Upper lobe of left lung (tissue), 6 donors: ENCODE measurements around the gene ZNF484. TPM values are rescaled to one million over a fixed set of nuclear protein-coding genes. Genes with fewer than 3 reads are reported as not detected.
"Not testable (repeated sequence)": the region's sequence is repeated elsewhere in the genome, so short reads cannot be mapped to it uniquely, and the experiment has no call there.

Experiments
- ATAC-seq, 2 donors: fragments of 200-7000 bp; cut with Tn5 transposase; one replicate each; pipeline ENCODE4 v1.9.1; 2022; ENCODE audit warnings: mild to moderate bottlenecking in 2 of 2, moderate library complexity in 2 of 2; ENCODE audit not compliant: low FRiP score in 2 of 2
- DNase-seq, 2 donors: peaks; one replicate each; pipeline ENCODE4 v3.0.0-alpha.2; 2019 to 2020
- H3K27ac ChIP-seq, 4 donors: fragments of 200-600 bp; sonication (generic); one replicate each; pipeline ENCODE4 v1.5.1; 2016 to 2019
- H3K27me3 ChIP-seq, 4 donors: fragments of 200-600 bp; sonication (generic); one replicate each; pipeline ENCODE4 v1.5.1; 2017 to 2019
- H3K36me3 ChIP-seq, 4 donors: fragments of 200-600 bp; sonication (generic); one replicate each; pipeline ENCODE4 v1.5.1; 2016 to 2019
- H3K4me1 ChIP-seq, 4 donors: fragments of 200-600 bp; sonication (generic); one replicate each; pipeline ENCODE4 v1.5.1; 2018 to 2019
- H3K4me3 ChIP-seq, 4 donors: fragments of 200-600 bp; sonication (generic); one replicate each; pipeline ENCODE4 v1.5.1; 2017 to 2019; ENCODE audit warnings: mild to moderate bottlenecking in 2 of 4, moderate library complexity in 1 of 4
- H3K9me3 ChIP-seq, 4 donors: fragments of 200-600 bp; sonication (generic); one replicate each; pipeline ENCODE4 v1.5.1; 2018 to 2019
- EP300 ChIP-seq, 4 donors: sonication (generic); formaldehyde crosslinking; IDR thresholded peaks; one replicate each; pipeline ENCODE4 v1.5.1; 2017; ENCODE audit warnings: antibody characterized with exemption in 4 of 4, control low read depth in 2 of 4
- POLR2A ChIP-seq, 4 donors: fragments of 450-650 bp; IDR thresholded peaks; one replicate each; pipeline ENCODE4 v1.5.1; 2016 to 2017; ENCODE audit warnings: antibody characterized with exemption in 4 of 4, mild to moderate bottlenecking in 2 of 4
- POLR2AphosphoS5 ChIP-seq, 2 donors: sonication (generic); formaldehyde crosslinking; IDR thresholded peaks; one replicate each; pipeline ENCODE4 v1.5.1; 2017; ENCODE audit warnings: antibody characterized with exemption in 2 of 2
- WGBS, 2 donors: methylation state at CpG; one replicate each; pipeline ENCODE4 v1.1.5; 2017 to 2018; 5-methylcytosine and 5-hydroxymethylcytosine counted together
- total RNA-seq, 6 donors: library from RNA; depleted of rRNA in 4 of 6; stranded (reverse); fragments of >200 nt in 4 of 6; gene quantifications; one replicate each; pipeline versions ENCODE4 v1.1.0 to v1.2.1, GENCODE V29; 2016 to 2021
- TF ChIP-seq, protein P1 (sequence below), 6 experiments: fragments of 450-650 bp in 4 of 6; fragments of 200-600 bp in 2 of 6; sonication (generic) in 2 of 6; IDR thresholded peaks; one replicate each; pipeline ENCODE4 v1.5.1; 2016 to 2019; ENCODE audit warnings: antibody characterized with exemption in 6 of 6
- donor health status: DM: no; HTN: no; CAD: no; lungs with moderate emphysema.
- donor health status: DM: no; HTN: yes; CAD: no; lungs with severe emphysema.

ZNF484 gene
- total RNA-seq, 6 donors from 2014 or later, result 5.4 to 15.4 (median 8.9) TPM

DNA sequence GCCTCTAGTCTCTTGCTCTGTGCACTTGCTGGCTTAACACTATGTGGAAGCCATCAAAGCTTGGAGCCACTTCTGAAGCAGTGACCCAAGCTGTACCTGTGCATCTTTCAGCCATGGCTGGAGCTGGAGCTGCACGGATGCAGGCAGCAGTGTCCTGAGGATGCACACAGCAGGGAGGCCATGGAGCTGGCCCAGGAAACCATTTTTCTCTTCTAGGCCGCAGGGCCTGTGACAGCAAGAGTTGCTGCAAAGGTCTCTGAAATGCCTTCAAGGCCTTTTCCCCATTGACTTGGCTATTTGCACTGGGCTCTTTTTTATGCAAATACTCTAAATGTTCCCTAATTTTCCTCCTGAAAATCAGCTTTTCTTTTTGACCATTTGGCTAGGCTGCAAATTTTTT lies 12.9 kb upstream of the ZNF484 start:
- Histone ChIP-seq H3K4me3 (no peak overlapping the region), H3K27ac (no peak overlapping the region), H3K9me3 (no peaks in the 10 kb centered on the region), H3K27me3 (no peaks in the 10 kb centered on the region), H3K4me1 (no peaks in the 10 kb centered on the region), H3K36me3 (no peaks in the 10 kb centered on the region)
- DNase-seq (no peak), ATAC-seq (no peak)
- no peak for TF ChIP-seq EP300 (IDR thresholded peaks at IDR 0.05)
- no peak for TF ChIP-seq POLR2AphosphoS5 (IDR thresholded peaks at IDR 0.05)
- no peak for TF ChIP-seq POLR2A (IDR thresholded peaks at IDR 0.05)
- TF ChIP-seq, protein P1, sequence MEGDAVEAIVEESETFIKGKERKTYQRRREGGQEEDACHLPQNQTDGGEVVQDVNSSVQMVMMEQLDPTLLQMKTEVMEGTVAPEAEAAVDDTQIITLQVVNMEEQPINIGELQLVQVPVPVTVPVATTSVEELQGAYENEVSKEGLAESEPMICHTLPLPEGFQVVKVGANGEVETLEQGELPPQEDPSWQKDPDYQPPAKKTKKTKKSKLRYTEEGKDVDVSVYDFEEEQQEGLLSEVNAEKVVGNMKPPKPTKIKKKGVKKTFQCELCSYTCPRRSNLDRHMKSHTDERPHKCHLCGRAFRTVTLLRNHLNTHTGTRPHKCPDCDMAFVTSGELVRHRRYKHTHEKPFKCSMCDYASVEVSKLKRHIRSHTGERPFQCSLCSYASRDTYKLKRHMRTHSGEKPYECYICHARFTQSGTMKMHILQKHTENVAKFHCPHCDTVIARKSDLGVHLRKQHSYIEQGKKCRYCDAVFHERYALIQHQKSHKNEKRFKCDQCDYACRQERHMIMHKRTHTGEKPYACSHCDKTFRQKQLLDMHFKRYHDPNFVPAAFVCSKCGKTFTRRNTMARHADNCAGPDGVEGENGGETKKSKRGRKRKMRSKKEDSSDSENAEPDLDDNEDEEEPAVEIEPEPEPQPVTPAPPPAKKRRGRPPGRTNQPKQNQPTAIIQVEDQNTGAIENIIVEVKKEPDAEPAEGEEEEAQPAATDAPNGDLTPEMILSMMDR (IDR thresholded peaks at IDR 0.05), result no peak
- 63 to 88% methylated on average over 2 of the region's 2 CpGs for WGBS, 2 donors

DNA sequence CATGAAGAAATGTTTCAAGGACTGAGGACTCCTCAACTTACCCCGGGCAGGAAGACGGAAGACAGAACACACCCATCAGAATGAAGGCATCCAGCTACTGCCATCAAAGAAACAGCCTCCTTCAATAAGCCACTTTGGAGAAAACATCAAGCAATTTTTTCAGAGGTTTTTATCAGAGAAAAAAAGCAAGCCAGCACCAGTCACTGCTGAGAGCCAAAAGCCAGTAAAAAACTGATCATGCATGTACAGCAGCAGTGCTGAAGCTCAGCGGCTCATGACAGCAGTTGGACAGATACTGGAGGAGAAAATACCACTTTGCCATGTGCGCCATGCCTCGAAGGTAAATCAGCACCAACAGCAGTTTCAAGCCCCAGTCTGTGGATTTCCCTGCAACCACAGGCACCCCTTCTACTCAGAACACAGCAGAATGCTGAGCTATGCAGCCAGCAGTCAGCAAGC lies 10.1 kb upstream of the ZNF484 start:
- TF ChIP-seq POLR2AphosphoS5 (IDR thresholded peaks at IDR 0.05) (no peak), EP300 (IDR thresholded peaks at IDR 0.05) (no peak), POLR2A (IDR thresholded peaks at IDR 0.05) (no peak)
- TF ChIP-seq, protein P1 (IDR thresholded peaks at IDR 0.05), result no peak
- WGBS, 2 donors, result 76 to 86% methylated on average over 5 of the region's 5 CpGs
- no peaks in the 10 kb centered on the region for H3K36me3 ChIP-seq

DNA sequence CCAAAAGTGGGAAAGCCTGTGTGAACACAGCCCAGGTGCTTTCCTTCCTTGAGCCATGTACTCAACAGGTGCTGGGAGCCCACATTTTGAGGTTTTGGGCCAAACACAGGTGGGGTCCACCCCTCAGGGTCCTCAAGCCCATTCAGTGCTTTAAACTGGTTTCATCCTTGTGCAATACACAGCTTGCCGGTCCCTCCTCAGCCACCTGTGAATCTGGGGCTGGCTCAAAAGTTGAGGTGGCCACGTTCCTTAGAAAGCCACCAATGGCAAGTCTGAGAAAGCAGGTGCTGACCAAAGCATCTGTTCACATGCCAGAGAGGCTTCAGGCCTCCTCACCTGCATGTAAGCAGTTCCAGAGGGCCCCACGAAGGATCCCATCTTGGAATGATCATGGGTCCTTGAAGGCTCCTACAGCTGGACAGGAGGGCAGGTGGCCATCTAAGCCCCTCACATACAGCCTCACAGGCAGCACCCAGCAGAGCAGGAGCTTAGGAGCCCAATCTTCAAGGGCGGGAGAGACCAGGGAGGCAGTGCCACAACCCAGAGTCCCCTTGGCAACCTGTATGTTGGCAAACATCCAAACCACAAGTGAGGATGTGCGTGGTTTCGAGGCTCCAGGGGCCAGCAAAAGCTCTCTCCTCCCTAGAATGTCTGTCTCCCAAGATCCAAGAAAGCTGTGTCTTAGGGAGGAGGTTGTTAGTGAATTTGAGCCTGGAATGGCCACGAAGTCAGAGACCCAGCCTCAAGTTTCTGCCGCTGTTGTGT lies 9.2 kb upstream of the ZNF484 start:
- not testable (repeated sequence) for H3K4me1 ChIP-seq, H3K4me3 ChIP-seq, H3K36me3 ChIP-seq, H3K27me3 ChIP-seq, H3K9me3 ChIP-seq, H3K27ac ChIP-seq, DNase-seq, ATAC-seq
- WGBS, 2 donors, result 59 to 78% methylated on average over 6 to 8 of the region's 8 CpGs

More for the DNA sequence above, 10.1 kb upstream of the ZNF484 start:
- H3K4me3 ChIP-seq, result no peak overlapping the region
- H3K27me3 ChIP-seq, result no peaks in the 10 kb centered on the region
- H3K9me3 ChIP-seq, result no peaks in the 10 kb centered on the region
- H3K27ac ChIP-seq, result no peak overlapping the region
- ATAC-seq (no peak), DNase-seq (no peak)
- no peaks in the 10 kb centered on the region for H3K4me1 ChIP-seq

DNA sequence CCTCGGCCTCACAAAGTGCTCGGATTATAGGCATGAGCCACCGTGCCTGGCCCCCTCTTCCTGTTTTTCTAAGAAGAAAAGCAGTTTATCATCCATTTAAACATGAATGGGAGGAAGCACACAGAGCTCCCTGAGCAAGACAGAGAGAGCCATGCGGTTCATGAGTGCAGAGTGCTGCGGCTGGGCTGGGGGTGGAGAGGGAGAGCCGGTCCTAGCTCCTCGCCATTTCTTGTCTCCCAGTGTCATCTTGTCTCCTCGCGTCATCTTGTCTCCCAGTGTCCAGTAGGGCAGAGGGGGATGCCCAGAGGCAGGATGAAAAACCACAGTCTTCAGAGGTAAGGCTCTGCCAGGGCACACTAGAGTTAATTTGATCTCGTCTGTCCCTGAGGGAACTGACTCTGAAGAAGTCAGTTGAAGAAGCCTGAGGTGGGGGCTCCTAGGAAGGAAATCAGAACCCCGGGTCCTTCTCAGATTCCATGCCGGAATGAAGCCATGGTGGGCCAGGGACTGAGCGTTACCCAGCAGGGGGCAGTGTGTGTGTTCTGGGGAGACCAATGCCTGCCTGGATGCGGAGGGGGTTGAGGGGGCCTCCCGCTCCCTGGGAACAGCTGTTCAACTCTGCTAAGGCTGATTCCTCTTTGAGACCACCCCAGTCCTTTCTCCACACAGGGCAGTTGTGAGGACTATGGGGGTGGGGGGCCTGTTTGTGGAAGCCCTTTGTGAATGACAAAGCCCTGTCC lies 6.0 kb upstream of the ZNF484 start:
- not testable (repeated sequence) for H3K27me3 ChIP-seq, H3K36me3 ChIP-seq, H3K27ac ChIP-seq, H3K9me3 ChIP-seq, DNase-seq, H3K4me1 ChIP-seq, ATAC-seq, H3K4me3 ChIP-seq
- 62 to 69% methylated on average over 9 to 15 of the region's 15 CpGs for WGBS, 2 donors

DNA sequence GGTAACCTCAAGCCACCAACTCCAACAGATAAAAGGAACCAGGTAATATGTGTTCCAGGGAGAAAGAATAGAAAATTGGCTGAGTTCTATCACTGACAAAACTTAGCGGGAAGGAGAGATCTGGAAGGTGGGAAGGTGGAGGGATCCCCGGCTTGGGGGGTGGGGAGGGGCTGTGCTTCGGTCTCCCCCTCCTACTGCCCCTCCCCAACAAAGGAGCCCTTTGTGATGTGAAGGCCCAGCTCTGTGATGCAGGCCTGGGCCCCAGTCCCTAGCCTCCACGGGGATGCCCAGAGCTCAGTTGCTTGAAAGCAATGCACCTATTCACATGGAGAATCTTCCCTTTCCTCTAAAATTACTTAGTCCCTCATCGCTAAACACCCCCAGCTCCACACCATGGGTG lies 4.4 kb upstream of the ZNF484 start:
- peaks cover 0 to 5% (median under 1%) of the 10 kb centered on the region in 4 donors for H3K4me1 ChIP-seq
- no peaks in the 10 kb centered on the region for H3K36me3 ChIP-seq
- no peak overlapping the region for H3K4me3 ChIP-seq
- DNase-seq (no peak), ATAC-seq (no peak)
- TF ChIP-seq POLR2A (IDR thresholded peaks at IDR 0.05), result no peak
- TF ChIP-seq EP300 (IDR thresholded peaks at IDR 0.05), result no peak
- TF ChIP-seq, protein P1 (IDR thresholded peaks at IDR 0.05), result no peak
- no peak for TF ChIP-seq POLR2AphosphoS5 (IDR thresholded peaks at IDR 0.05)
- WGBS, 2 donors, result 82 to 85% methylated on average over 5 of the region's 5 CpGs
- H3K9me3 ChIP-seq, result no peaks in the 10 kb centered on the region
- no peaks in the 10 kb centered on the region for H3K27me3 ChIP-seq
- H3K27ac ChIP-seq, result no peak overlapping the region
